Stimulated activated CD8-positive, alpha-beta memory T cell treated with anti-CD3 and anti-CD28 coated beads, Interleukin-15, amount 100 ng/mL, for 24 hours (primary cell): ENCODE results near the gene HSD17B1.
"Not testable (repeated sequence)": the region's sequence is repeated elsewhere in the genome, so short reads cannot be mapped to it uniquely, and the experiment has no call there.

Experiments
- DNase-seq: peaks from one replicate; pipeline ENCODE4 v3.0.0-alpha.2; 2020; ENCODE audit warnings: low read depth

The HSD17B1 gene

GRCh38 chr17:42526031-42526444, 26.7 kb upstream of the HSD17B1 start:
- no peak for DNase-seq

DNA sequence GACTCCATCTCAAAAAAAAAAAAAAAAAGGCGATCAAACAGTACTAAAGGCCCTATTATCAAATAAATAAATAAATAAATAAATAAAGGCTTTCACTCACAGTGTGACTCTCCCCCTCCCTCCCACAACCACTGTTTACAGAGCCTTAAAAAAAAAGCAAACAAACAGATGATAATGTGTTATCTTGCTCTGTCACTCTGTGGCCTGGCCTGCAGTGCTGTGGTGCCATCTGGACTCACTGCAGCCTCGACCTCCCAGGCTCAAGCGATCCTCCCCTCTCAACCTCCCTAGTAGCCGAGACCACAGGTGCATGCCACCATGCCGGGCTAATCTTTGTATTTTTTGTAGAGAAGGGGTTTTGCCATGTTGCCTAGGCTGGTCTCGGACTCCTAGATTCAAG, 24.8 kb upstream of the HSD17B1 start:
- DNase-seq, result no peak

GRCh38 chr17:42529061-42529460, 23.7 kb upstream of the HSD17B1 start:
- no peak for DNase-seq

DNA sequence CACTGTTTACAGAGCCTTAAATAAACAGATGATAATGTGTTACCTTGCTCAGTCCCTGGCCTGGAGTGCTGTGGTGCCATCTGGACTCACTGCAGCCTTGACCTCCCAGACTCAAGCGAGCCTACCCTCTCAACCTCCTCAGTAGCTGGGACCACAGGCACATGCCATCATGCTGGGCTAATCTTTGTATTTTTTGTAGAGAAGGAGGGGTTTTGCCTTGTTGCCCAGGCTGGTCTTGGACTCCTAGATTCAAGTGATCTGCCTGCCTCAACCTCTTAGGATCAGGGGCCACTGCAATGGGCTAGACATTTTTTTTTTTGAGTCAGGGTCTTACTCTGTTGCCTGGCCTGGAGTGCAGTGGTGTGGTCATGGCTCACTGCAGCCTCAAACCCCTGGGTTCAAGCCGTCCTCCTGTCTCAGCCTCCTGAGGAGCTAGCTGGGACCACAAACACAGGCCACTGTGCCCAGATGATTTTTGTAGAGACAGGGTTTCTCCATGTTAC, 21.7 kb upstream of the HSD17B1 start:
- DNase-seq, result no peak

DNA sequence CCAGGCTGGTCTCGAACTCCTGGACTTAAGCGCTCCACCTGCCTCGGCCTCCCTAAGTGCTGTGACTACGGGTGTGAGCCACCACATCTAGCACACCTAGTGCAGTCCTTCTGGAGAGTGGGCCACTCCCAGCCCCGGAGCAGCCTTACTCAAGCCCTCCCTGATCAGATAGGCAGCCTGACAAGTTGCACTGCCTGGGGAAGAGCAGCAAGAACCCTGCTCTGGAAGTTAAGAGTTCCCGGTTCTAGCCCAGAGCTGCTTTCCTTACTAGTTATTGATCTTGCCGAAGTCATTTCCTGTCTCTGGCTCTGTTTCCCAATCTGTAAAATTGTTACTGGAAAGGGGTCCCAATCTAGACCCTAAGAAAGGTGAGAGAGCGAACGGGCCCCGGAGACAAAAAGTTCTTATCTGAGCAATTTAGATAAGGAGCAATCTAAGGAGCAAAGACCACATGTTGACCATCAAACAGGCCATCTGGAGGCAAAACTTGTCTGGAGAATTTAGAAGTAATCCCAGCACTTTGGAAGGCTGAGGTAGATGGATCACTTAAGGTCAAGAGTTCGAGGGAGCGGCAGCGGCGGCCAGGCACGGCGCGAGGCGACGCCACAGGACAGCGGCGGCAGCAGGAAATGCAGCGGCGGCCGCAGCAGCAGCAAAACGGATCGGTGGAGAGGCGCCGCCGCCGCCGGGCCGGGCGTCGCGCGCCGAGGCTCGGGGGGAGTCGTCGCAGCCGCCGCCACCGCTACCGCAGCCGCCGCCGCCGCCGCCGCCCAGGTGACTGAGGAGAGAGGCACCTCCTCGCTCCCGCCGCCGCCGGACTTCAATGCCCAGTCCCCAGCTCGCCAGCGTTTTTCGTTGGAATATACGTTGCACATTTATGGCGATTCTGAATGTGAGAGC, 21.0 kb upstream of the HSD17B1 start:
- DNase-seq, result no peak

DNA sequence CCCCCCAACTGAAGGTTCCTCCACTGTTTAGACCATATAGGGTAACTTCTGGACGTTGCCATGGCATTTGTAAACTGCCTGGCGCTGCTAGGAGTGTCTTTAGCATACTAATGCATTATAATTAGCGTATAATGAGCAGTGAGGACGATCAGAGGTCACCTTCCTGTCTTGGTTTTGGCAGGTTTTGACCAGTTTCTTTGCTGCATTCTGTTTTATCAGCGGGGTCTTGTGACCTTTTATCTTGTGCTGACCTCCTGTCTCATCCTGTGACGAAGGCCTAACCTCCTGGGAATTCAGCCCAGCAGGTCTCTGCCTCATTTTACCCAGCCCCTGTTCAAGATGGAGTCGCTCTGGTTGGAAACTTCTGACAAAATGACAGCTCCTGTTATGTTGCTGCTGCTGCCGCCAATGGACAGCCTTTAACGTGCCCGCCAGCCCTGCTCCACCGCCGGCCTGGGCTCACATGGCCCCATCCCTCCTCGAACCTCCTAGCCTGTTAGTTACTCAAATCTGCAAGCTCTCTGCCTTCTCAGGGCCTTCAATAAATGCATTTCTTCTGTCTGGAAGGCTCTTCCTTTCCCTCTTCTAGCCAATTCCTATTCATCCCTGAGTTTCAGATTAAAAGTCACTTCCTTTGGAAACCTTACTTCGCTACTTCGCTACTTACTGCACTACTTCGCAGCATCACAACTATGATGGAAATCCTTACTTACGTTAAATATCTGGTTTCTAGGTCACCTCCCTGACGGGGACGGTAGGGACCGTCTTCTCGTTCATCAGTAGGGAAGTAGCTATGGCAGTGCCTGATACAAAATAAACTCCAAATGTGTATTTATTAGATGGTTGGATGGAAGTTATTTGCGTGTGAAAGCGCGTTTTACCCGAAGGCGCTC, 17.3 kb upstream of the HSD17B1 start:
- no peak for DNase-seq

DNA sequence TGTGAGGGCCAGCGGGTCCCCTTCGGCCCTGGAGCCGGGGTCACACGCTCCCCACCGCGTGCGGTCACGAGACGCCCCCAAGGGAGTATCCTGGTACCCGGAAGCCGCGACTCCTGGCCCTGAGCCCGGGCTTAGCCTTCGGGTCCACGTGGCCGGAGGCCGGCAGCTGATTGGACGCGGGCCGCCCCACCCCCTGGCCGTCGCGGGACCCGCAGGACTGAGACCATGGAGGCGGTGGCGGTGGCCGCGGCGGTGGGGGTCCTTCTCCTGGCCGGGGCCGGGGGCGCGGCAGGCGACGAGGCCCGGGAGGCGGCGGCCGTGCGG, 16.7 kb upstream of the HSD17B1 start, which contains the start of gene NAGLU:
TSS of gene NAGLU (plus strand) at position 194 of the 324 bp plus-strand sequence. CDS start at position 226, 32 bp downstream.
- DNase-seq, result peak; percentile 60

DNA sequence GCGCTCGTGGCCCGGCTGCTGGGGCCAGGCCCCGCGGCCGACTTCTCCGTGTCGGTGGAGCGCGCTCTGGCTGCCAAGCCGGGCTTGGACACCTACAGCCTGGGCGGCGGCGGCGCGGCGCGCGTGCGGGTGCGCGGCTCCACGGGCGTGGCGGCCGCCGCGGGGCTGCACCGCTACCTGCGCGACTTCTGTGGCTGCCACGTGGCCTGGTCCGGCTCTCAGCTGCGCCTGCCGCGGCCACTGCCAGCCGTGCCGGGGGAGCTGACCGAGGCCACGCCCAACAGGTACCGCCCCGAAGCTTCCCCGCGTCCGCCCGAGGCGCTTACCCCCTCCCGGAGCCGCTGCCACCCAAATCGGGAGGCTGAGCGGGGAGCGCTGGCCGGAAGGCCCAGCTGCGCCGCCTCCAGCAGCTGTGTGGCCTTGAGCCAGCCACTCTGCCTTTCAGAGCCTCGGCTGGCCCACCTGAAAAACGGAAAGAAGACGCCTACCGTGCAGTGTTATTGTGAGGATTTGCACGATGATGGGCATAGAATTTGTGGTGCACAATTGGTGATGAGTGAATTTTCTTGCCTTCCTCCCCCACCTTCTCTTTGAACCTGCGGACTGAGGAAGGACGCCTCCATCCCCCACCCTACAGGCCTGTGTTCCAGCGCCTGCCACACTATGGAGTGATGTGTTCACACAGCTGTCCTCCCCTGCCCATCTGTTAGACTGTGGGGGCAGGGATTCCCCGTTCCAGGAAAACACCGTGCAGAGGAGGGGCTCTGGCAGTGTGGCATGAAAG, 16.2 kb upstream of the HSD17B1 start:
- peak; percentile 38 for DNase-seq

GRCh38 chr17:42537156-42537805, 15.4 kb upstream of the HSD17B1 start:
- no peak for DNase-seq

GRCh38 chr17:42537826-42538451, 14.8 kb upstream of the HSD17B1 start:
- DNase-seq, result no peak

DNA sequence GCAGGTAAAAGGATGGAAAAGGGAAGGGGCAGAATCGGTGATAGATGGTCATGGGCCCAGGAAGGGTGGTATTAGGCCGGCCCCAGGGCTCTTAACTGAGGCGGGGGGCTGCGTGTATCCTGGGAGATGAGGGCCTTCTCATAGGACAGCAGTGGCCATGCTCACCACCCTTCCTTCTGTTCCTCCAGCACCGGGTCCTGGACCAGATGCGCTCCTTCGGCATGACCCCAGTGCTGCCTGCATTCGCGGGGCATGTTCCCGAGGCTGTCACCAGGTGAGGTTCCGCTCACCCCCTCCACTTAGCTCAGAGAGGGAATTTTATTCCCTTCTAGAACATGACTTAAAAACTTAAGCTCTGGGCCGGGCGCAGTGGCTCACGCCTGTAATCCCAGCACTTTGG, 14.2 kb upstream of the HSD17B1 start:
- no peak for DNase-seq

DNA sequence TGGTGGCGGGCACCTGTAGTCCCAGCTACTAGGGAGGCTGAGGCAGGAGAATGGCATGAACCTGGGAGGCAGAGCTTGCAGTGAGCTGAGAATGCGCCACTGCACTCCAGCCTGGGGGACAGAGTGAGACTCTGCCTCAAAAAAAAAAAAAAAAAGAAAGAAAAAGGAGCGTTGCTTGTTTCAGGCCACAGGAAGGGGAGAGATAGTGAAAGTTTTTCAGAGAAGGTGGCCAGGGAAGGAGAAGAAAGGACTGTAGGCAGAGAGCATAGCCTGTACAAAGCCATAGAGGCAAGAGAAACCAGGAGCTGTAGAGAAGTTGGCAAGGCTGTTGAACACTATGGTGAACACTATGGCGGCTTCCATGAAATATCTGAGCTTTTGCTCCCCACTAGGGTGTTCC, 12.2 kb upstream of the HSD17B1 start:
- not testable (repeated sequence) for DNase-seq

DNA sequence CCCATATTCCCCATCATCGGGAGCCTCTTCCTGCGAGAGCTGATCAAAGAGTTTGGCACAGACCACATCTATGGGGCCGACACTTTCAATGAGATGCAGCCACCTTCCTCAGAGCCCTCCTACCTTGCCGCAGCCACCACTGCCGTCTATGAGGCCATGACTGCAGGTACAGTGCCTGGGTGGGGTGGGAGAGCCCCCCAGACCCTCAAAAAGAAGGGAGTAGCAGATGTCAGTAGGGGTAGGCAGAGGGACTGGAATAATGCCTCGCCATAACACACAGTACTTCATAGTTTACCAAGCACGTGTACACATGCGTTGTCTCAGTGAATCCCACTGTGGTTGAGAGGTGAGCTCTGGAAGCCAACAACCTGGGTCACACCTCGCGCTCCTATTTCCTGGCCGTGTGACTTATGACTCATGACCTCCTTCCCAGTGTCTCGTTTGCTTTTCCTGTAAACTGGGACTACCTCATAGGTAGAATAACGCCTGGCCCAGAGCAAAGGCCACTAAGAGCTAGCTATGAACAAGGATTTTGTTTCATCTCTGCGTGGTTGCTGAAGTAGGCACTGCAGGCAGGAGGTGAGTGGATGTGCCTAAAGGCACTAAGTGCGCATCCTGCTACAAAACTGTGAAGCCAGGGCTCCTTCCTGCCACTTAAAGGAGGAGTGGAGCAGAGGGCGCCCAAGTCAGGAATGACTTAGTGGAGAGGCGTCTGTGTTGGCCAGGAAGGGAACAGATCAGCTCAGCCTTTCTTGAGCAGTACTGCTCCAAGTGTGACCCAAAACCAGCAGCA, 11.5 kb upstream of the HSD17B1 start:
- no peak for DNase-seq

- no peak for DNase-seq
Observed at GRCh38 chr17:42543190-42544079, 9.3 kb upstream of the HSD17B1 start.

GRCh38 chr17:42544874-42545283, 7.8 kb upstream of the HSD17B1 start:
- no peak for DNase-seq

- DNase-seq, result not testable (repeated sequence)
Observed at GRCh38 chr17:42545755-42546505, 6.8 kb upstream of the HSD17B1 start.

- DNase-seq, result no peak
Observed at GRCh38 chr17:42547001-42547461, 5.7 kb upstream of the HSD17B1 start.

DNA sequence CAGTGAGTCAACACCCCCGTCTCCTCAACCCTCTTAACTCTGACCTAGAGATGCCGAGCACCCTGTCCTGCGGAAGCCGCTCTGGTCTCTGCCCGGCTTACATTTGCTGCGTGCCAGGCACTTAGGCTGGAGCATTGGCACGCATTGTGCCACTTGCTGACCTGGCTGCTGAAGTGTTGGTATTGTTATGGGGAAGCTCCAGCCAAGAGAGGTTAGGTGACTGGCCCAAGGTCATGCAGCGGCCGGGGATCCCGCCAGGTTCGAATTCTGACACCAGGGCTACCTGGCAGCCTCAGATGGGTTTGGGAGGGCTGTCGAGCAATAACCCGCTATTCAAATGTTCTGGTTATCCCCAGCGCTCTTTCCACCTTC, 5.0 kb upstream of the HSD17B1 start:
- no peak for DNase-seq
